IPS-18c (cell line): ENCODE results near the gene PTH2.

ENCODE experiments used
- H3K4me3 ChIP-seq: 2 replicates; pipeline ENCODE4 v1.7.0; 2013; ENCODE audit warnings: low read depth, mild to moderate bottlenecking, low read length, moderate library complexity; ENCODE audit not compliant: insufficient read depth
- H3K9me3 ChIP-seq: one replicate; pipeline ENCODE4 v1.6.1; 2013; ENCODE audit warnings: mild to moderate bottlenecking, low read length, moderate library complexity; ENCODE audit not compliant: control insufficient read depth, insufficient read depth

PTH2 gene

DNA sequence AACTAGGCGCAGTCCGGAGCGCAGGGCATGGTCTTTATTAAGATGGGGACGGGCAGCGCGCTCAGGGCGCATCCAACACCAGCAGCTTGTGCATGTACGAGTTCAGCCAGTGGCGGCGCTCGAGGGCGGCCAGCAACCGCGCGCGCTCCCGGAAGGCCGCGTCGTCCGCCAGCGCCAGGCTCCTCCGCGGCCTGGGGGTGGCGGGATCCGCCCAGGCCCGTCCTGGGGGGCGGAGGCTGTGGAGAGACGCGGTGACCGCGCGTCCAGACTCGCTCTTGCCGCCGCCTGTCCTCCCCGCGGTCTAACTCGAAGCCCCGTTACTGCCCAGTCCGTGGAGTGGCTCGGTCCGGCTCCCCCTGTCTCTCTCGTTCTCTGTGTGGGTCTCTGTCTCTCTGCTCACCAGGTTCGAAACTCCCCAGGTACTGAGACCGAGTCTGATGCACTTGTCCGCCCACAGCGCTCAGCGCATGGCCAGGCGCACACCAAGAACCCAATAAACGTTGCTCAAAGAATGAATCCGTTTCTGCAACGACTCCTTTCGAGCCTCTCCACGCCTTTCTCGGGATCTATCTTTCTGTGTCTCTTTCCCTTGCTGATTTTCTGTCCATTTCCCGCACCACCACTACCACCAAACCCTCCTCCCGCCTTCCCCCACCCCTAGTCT is 702 bp downstream of the PTH2 start:
- H3K9me3 ChIP-seq = peaks cover 2% of the 10 kb centered on the region
- peak overlapping the region; percentile 51 for H3K4me3 ChIP-seq

DNA sequence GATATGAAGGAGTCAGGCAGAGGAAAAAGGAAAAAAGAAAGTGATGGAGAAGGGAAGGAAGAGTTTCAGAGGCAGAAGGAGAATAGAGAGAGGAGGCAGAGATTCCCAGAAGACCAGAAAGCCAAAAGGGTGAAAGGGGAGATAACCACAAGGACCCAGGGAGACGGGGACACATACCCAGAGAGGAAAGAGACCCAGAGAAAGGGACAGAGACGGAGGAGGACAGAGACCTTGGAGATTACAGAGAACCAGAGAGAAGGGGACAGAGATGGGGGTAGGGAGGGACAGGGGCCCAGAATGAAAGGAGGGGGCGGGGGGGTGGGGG is 1.4 kb downstream of the PTH2 start:
- Histone ChIP-seq H3K9me3 (peaks cover 2% of the 10 kb centered on the region), H3K4me3 (no peak overlapping the region)

DNA sequence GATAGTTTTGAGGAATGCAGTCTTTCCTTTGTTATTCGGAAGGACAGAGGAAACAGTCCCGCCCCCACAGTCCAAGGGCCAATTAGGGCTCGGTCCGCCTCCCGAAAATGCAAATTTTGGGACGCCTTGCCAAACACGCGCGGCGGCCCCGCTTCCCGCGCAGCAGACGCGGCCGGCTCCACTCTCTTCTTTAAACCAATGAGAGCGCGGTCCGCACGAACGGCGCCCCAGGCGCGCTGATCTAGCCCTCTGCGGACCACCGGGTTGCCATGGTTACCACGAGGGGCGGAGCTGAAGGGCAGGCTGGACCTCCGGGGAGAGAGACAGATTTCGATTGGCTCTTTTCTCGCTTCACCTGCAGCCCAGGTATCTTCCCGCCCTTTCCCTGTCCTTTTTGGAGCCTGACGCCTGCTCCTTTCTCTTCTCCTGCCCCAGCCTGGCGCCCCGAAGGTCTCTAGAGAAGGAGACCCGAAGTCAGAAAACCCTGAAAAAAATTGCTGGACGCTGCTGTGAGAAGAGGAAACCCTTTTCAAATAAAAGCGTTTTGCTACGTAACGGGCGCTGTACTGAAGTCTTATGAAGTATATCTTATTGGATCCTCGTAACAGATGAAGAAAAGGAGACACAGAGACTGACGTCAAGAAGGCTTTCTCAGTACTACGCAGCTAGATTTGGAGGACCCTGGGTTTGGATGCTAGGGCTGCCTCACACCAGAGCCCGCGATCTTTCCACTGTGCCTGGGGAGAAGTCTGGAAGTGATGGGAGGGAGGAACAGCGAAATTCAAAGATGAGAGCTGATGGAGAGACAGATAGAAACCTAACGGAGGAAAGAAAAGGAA is 2.0 kb downstream of the PTH2 start:
- peaks cover 2% of the 10 kb centered on the region for H3K9me3 ChIP-seq
- no peak overlapping the region for H3K4me3 ChIP-seq

DNA sequence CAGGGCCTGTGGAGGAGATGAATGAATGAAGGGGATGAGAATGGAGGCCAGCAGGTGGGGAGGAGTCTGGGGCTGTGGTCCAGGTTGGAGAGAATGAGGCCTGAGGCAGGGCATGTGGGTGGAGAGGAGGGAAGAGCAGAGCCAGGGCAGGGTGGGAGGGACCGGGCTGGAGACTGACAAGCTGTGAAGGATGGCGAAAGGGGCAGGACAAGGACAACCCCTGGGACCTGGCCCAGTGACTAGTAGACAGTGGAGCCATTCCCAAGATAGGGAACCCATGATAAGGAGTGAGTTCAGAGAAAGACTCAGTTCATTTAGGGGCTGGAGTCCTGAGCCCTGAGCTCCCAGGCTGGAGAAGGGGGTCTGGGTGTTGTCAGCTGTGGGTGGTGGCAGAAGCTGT is 3.0 kb downstream of the PTH2 start:
- peaks cover 2% of the 10 kb centered on the region for H3K9me3 ChIP-seq
- H3K4me3 ChIP-seq = no peak overlapping the region

DNA sequence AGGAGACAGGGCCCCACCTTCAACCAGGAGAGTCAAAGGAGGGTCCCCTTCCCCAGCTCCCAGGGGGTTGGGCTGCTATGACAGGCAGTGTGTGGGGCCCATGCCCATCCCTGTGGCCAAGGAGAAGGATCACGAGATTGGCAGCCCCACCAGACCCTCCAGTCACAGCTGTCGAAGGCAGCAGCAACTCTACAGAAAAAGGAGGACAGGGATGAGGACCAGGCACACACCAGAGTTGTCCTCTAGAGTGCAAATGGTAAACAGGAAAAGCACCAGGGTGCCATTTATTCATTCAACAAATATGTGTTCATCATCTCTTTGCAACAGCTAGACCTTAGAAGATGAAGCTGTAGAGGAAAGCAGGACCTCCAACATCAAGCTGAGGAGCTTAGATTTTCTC is 4.1 kb downstream of the PTH2 start:
- no peaks in the 10 kb centered on the region for H3K9me3 ChIP-seq
- H3K4me3 ChIP-seq = no peak overlapping the region

DNA sequence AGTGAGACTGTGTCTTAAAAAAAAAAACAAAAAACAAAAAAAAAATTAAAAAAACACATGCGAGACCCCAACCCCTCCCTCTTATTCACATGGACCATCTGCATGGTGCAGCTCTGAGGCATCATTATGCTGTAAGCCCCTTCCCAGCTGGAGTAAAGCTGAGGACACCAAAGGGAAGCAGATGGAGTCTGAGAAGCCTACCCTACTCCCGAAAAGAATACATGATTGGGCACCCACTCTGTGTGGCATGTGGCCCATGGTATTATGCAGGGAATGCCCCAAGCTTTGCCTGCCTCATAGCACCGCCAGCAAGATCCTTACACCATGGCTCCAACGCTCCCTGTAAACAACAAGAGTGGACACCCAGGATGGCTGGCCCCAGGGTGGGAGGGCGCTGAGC is 4.7 kb downstream of the PTH2 start:
- H3K4me3 ChIP-seq = no peak overlapping the region
- no peaks in the 10 kb centered on the region for H3K9me3 ChIP-seq

DNA sequence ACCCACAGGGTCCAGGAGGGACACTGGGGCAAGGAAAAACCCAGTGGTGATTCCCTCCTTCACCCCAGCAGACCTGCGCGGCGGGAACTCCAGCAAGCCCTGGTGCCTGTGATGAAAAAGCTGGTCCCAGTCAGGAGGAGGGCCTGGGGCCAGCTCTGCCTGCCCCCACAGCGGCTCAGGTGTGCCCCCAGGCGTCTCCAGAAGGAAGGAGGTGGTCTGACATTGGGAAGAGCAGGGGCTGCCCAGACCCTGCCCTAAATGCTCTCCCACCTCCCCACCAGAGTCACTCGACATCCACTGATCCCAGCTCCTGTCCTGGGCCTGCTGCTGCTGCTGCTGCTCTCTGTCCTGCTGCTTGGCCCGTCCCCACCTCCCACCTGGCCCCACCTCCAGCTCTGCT is 6.2 kb downstream of the PTH2 start:
- Histone ChIP-seq H3K9me3 (no peaks in the 10 kb centered on the region), H3K4me3 (no peak overlapping the region)

DNA sequence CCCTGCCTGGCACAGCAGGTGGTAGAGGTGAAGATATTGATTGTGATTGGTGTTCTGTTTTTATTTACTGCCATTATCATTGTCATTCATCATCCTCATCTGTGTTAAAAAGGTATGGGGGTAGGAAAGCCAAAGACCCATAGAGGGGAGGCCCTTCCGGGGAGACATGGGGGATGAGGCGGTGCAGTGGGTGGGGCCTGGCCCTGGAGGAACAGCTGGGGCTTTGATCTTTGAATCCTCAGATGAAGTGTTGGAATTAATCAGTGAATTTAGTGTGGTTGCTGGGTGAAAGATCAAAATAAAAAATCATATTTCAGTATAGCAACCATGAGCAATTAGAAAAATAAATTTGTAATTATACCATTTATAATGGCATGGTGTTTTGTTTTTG is 7.4 kb downstream of the PTH2 start:
- Histone ChIP-seq H3K9me3 (no peaks in the 10 kb centered on the region), H3K4me3 (no peak overlapping the region)

DNA sequence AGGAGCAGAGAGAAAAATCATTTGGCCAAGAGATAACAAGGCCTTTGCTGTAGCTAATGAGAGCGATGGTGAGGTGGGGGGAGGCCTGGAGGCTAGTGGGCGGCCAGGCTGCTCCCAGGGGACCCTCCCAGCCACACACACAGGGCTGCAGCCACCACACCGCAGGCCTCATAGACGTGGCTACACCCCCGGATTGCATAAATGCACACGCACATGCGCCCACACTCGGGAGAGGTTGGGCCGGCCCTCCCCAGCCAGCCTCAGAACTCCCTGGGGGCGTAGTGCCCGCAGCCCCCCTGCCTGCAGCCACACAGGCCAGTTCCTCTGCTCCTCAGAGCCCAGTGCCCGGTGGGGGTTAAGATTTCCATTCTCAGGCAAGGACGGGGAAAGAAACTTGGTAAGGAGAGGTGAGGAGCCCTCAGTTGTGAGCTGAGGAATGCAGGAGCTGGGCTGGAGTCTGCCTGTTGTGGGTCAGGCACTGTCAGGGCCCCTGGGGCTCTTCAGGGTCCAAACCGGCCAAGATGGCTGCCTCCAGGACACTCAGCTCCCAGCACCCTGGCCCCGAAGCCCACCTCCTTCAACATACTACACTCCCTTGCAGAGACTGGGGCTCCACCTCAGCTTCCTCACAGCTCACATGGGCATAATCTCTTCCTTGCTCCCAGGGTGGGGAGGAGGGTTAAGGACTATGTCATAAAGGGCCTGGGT is 8.0 kb downstream of the PTH2 start:
- H3K4me3 ChIP-seq = no peak overlapping the region
- H3K9me3 ChIP-seq = no peaks in the 10 kb centered on the region

DNA sequence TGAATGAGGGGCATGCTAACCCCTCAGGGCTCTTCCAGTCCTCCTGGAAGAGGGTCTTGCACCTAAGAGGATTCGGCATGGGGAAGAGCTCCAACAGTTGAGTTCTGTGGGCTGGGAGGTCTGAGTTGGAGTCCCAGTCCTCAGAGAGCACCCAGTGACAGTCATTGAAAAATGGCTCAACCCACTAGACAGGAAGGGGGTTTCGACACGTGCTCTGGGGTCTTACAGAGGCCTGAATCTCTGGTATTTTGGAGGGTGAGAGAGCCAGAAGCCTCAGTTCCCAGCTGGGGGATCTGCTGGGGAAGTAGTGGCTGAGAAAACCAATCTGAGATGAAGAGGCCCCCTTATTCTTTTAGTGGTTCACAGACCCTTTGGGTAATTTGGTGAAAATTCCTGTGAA is 9.0 kb downstream of the PTH2 start:
- Histone ChIP-seq H3K4me3 (no peak overlapping the region), H3K9me3 (no peaks in the 10 kb centered on the region)

DNA sequence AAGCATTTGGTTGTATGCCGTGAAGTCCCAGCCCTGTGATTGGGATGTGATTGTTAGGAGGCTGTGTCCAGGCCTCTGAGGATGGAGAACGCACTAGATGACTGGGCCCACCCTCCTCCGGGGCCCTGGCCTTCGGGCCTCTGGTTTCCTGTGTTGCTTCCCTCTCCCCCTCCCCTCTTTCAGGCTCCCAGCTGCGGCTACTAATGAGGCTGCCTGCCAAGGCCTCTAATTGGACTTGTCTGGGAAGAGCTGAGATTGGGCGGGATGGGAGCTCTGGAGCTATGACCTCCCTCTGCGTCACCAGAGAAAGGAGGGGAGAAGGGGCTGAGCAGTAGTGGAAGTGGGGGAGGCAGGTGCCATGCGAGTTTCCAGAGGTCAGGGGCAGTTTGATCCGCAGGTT is 9.9 kb downstream of the PTH2 start:
- H3K4me3 ChIP-seq = no peak overlapping the region

DNA sequence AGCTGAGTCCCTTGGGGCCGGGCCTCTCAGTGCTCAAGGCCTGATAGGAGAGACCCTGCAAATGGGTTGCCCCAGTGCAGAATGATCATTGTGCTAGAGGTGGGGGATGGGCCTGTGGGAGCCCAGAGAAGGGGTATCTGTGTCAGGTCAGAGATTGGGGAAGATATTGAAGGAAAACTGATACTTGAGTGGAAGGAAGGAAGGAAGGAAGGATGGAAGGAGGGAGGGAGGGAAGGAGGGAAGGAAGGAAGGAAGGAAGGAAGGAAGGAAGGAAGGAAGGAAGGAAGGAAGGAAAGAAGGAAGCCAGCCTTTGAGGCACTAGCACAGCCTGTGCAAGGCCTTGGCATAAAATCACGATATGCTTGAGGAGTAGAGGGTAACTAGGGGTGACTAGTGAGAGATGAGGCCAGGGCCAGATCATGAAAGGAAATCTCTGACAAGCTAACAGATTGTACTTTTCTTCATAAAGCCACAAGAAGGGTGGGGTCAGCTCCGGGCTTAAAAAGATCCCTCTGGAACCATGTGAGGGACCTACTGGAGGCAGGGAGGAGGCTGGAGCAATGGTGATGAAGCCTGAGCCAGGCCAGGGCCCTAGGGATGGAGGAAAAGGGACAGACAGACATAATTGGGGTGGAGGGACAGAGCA is 11.4 kb downstream of the PTH2 start:
- H3K9me3 ChIP-seq = no peaks in the 10 kb centered on the region
- H3K4me3 ChIP-seq = no peak overlapping the region

More for the DNA sequence above, 9.9 kb downstream of the PTH2 start:
- H3K9me3 ChIP-seq = no peaks in the 10 kb centered on the region

DNA sequence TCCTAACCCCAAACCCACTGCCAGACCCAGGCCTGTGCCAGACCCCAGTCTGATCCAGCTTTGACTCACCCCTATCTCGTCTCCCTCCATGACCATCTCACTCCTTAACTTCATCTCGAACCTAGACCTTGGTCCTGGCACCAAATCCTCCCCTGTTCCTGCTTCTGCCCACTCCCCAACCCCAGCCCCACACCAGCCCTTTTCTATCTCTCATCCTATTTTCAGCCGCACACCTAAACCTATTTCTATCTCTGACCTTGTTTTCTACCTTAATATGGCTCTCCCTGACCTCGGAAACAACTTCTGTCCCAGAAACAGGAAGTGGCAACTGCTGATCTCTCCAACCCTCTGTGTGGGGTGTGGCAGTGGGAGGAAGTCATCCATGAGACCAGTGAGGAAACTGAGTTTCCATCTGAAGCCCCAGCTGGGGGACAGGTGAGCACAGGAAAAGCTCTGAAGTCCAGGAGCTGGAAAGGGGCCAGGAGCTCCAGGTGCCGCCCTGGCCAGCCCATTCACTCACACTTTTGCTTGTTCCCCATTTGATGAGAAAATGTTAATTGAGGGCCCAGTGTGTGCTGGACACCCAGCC is 13.7 kb downstream of the PTH2 start:
- H3K4me3 ChIP-seq = no peak overlapping the region
- no peaks in the 10 kb centered on the region for H3K9me3 ChIP-seq

DNA sequence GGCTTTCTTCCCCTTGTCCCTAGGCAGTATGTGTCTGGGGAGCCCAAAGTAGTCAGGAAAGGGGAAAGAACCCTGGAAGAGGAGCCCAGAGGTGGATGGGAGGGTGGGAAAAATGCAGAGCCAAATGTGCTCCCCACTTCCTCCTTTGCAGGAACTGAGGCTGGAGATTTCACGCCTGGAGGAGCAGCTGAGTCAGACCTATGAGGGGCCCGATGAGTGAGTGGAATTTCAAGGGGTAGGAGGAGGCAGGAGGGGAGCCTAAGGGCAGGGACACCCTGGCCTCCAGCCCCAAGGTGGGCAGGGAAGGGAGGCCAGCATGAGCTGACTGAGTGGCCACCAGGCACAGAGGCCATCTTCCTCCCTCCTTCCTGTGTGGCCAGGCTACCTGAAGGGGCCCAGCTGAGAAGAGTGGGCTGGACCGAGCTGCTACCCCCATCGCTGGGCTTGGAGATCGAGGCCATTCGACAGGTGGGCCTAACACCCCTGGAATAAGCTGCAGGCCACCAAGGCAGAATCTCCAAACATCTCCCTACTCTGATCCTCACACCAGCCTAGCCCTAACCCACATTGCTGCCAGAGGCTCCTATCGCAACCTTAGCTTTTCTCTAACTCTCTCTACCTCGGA is 14.3 kb downstream of the PTH2 start:
- Histone ChIP-seq H3K4me3 (no peak overlapping the region), H3K9me3 (no peaks in the 10 kb centered on the region)

DNA sequence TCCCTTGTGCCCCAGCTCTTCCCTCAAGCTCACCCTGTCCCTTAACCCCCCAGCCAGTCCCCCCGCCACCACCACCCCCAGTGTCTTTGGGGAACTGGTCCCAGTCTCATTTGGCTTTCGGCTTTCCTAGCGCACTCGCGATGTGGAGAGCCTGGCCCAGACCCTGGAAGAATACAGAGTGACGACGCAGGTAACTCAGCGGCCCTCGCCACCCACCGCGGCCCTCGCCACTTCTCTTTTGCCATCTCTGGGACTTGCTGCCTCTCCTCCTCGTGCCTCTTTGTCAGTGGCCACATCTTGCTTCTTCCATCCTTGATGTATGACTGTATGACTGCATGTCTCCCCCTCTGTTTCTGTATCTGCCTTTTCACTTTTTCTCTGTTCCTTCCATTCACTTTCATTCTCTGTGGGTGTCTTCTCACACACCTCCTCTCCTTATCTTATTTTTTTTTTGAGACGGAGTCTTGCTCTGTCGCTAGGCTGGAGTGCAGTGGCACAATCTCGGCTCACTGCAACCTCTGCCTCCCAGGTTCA is 15.7 kb downstream of the PTH2 start:
- Histone ChIP-seq H3K4me3 (no peak overlapping the region), H3K9me3 (no peaks in the 10 kb centered on the region)

DNA sequence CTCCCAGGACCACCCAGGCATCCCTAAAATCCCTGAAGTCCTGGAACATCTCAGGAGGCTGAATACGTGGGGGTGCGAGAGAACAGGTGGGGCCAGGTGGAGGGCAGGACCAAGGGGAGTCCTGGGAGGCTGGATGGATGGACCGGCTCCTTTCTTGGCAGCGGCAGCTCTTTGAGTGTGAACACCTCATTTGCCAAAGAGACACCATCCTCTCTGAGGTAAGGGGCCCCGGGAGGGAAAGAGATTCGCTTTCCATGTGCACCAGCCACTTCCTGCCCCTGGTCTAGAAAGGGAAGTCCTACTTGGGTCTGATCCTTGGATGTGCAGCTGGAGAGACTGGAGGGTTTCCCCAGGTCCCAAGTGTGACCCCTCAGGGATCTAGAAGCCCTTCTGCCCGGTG is 16.2 kb downstream of the PTH2 start:
- no peaks in the 10 kb centered on the region for H3K9me3 ChIP-seq
- H3K4me3 ChIP-seq = no peak overlapping the region
